WTC11 (cell line): ENCODE results near the gene FER.

Experiments
- FOXK1 ChIP-seq: sonication (generic); formaldehyde crosslinking; IDR thresholded peaks from 2 replicates; pipeline ENCODE4 v1.8.0; 2022; ENCODE audit warnings: mild to moderate bottlenecking, moderate library complexity, missing genetic modification reagents
- GRHL2 ChIP-seq: fragments of 250-450 bp; sonication (Bioruptor Pico); IDR thresholded peaks from 2 replicates; pipeline ENCODE4 v1.8.0; 2022; ENCODE audit warnings: mild to moderate bottlenecking, moderate library complexity; ENCODE audit not compliant: insufficient replicate concordance, severe bottlenecking
- IRF1 ChIP-seq: sonication (generic); formaldehyde crosslinking; IDR thresholded peaks from 2 replicates; pipeline ENCODE4 v1.8.0; 2023; ENCODE audit warnings: missing genetic modification reagents
- MLX ChIP-seq: sonication (generic); formaldehyde crosslinking; IDR thresholded peaks from 2 replicates; pipeline ENCODE4 v1.8.1; 2023; ENCODE audit warnings: mild to moderate bottlenecking, missing genetic modification reagents, moderate library complexity
- MXD4 ChIP-seq: fragments of 250-450 bp; sonication (Bioruptor Pico); IDR thresholded peaks from 2 replicates; pipeline ENCODE4 v1.8.0; 2021; ENCODE audit warnings: mild to moderate bottlenecking, moderate library complexity, borderline replicate concordance
- NR2C2 ChIP-seq: sonication (generic); formaldehyde crosslinking; IDR thresholded peaks from 2 replicates; pipeline ENCODE4 v1.8.0; 2022; ENCODE audit warnings: mild to moderate bottlenecking, missing genetic modification reagents
- SP1 ChIP-seq: sonication (generic); formaldehyde crosslinking; conservative IDR thresholded peaks from 2 replicates; pipeline ENCODE4 v1.8.1; 2022; ENCODE audit warnings: missing genetic modification reagents
- STAT6 ChIP-seq: sonication (generic); formaldehyde crosslinking; conservative IDR thresholded peaks from 2 replicates; pipeline ENCODE4 v1.8.1; 2023; ENCODE audit warnings: mild to moderate bottlenecking, low read depth, missing genetic modification reagents, moderate library complexity
- ZMAT4 ChIP-seq: fragments of 250-450 bp; sonication (Bioruptor Pico); IDR thresholded peaks from 2 replicates; pipeline ENCODE4 v1.9.0; 2021; ENCODE audit warnings: mild to moderate bottlenecking
- ZNF138 ChIP-seq: sonication (generic); formaldehyde crosslinking; conservative IDR thresholded peaks from 2 replicates; pipeline ENCODE4 v1.8.1; 2022; ENCODE audit warnings: mild to moderate bottlenecking, moderate library complexity, missing genetic modification reagents
- ZNF219 ChIP-seq: sonication (generic); formaldehyde crosslinking; IDR thresholded peaks from 2 replicates; pipeline ENCODE4 v1.8.0; 2023; ENCODE audit warnings: missing genetic modification reagents, mild to moderate bottlenecking, borderline replicate concordance
- ZNF512 ChIP-seq: sonication (generic); formaldehyde crosslinking; IDR thresholded peaks from 2 replicates; pipeline ENCODE4 v1.8.1; 2022; ENCODE audit warnings: missing genetic modification reagents, borderline replicate concordance
- ZSCAN18 ChIP-seq: fragments of 250-450 bp; sonication (Bioruptor Pico); IDR thresholded peaks from 2 replicates; pipeline ENCODE4 v2.1.2; 2022; ENCODE audit warnings: mild to moderate bottlenecking, moderate library complexity
- TF ChIP-seq, protein P1 (sequence below): fragments of 200-600 bp; IDR thresholded peaks from 2 replicates; pipeline ENCODE4 v1.8.0; 2022; ENCODE audit warnings: antibody characterized with exemption

GRCh38 chr5:108797986-108798385, 50.3 kb downstream of the FER start:
- TF ChIP-seq FOXK1 (CRISPR knock-in tag) (no peak), IRF1 (no peak), ZNF138 (CRISPR knock-in tag) (no peak), MLX (CRISPR knock-in tag) (no peak), GRHL2 (CRISPR knock-in tag) (no peak), ZSCAN18 (CRISPR knock-in tag) (no peak), NR2C2 (CRISPR knock-in tag) (no peak), MXD4 (CRISPR knock-in tag) (no peak), STAT6 (CRISPR knock-in tag) (no peak), ZMAT4 (CRISPR knock-in tag) (no peak), SP1 (CRISPR knock-in tag) (no peak), ZNF512 (no peak), ZNF219 (CRISPR knock-in tag) (no peak)
- TF ChIP-seq, protein P1, sequence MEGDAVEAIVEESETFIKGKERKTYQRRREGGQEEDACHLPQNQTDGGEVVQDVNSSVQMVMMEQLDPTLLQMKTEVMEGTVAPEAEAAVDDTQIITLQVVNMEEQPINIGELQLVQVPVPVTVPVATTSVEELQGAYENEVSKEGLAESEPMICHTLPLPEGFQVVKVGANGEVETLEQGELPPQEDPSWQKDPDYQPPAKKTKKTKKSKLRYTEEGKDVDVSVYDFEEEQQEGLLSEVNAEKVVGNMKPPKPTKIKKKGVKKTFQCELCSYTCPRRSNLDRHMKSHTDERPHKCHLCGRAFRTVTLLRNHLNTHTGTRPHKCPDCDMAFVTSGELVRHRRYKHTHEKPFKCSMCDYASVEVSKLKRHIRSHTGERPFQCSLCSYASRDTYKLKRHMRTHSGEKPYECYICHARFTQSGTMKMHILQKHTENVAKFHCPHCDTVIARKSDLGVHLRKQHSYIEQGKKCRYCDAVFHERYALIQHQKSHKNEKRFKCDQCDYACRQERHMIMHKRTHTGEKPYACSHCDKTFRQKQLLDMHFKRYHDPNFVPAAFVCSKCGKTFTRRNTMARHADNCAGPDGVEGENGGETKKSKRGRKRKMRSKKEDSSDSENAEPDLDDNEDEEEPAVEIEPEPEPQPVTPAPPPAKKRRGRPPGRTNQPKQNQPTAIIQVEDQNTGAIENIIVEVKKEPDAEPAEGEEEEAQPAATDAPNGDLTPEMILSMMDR = no peak
